ENCODE results near the gene TVP23B. TPM values are rescaled to one million over a fixed set of nuclear protein-coding genes. Genes with fewer than 3 reads are reported as not detected.
A peak's percentile ranks its signal among the peaks of the same experiment; 100 is the strongest.
"Not testable (repeated sequence)": the region's sequence is repeated elsewhere in the genome, so short reads cannot be mapped to it uniquely, and the experiment has no call there.

Gene TVP23B
- total and polyA plus RNA-seq, 2 of the 13 experiments (the other 11 are each of a cell fraction or from before 2014, with no cell fraction given): 45.1 to 66.5 TPM

GRCh38 chr17:18816489-18817371, 35.7 kb downstream of the TVP23B start:
- H3K4me3 ChIP-seq (replicated peaks in 1 of 3; ENCODE audit: insufficient read depth in 1 of 3, low read depth in 2 of 3, low read length in 3 of 3); POLR2A ChIA-PET; BruUV-seq (replicated peaks); H3K4me2 ChIP-seq (ENCODE audit: low read depth, low read length); H3K27ac ChIP-seq (ENCODE audit: extremely low read length, insufficient read depth, low read length); H2AFZ ChIP-seq (ENCODE audit: low read length); H4K20me1 ChIP-seq (ENCODE audit: insufficient read depth, low read length); H3K79me2 ChIP-seq (ENCODE audit: insufficient read depth, low read length); in situ Hi-C loops (cut with HindIII; ENCODE audit: extremely low pct_ligation_motif_present, low pct_unique_long_range_greater_than_20kb); H3K9ac ChIP-seq (ENCODE audit: insufficient read depth, low read depth, low read length); H3K4me1 ChIP-seq (ENCODE audit: insufficient read depth, low read length); H3K27me3 ChIP-seq (ENCODE audit: control insufficient read depth in 1 of 2, insufficient read depth in 2 of 2, low read length in 2 of 2); H3K36me3 ChIP-seq (replicated peaks in 1 of 2; ENCODE audit: control insufficient read depth in 1 of 2, insufficient read depth in 2 of 2, low read length in 2 of 2); H3K9me3 ChIP-seq (ENCODE audit: low read length): not testable (repeated sequence)
- DNase-seq (ENCODE audit: low spot score): peak; percentile 48
- FAIRE-seq: peak; percentile 84
- ATAC-seq: peak; percentile 77
- TF ChIP-seq RAD21 (CRISPR knock-in tag; IDR thresholded peaks at IDR 0.05) (0 out of 2 replicates have a peak, but pooled peaks have one; percentile 27), SMC3 (IDR thresholded peaks at IDR 0.05; ENCODE audit: low read length) (peak; percentile 22; the same call in 1 of the 2 replicates), CTCF (CRISPR knock-in tag; IDR thresholded peaks at IDR 0.05) (peak; percentile 56), STAG1 (CRISPR knock-in tag; IDR thresholded peaks at IDR 0.05) (peak; percentile 87)
- intact Hi-C loops (cut with micrococcal nuclease; ENCODE audit: unreplicated experiment): loop anchor here (10.0 kb wide), 1 partner anchor 138 kb away; the partner anchor contains the start of gene SLC5A10
- CTCF ChIA-PET (ENCODE audit: low intra/inter-chr PET ratio, low total read pairs): interaction anchor here (1.2 kb wide), 1 partner anchor 134 kb away, joined by 5 read pairs; no protein-coding TSS in a partner anchor
- 31% methylated on average over 8 of the region's 9 CpGs for WGBS (ENCODE audit: low lambda C conversion rate)

- FAIRE-seq; H3K9me3 ChIP-seq (ENCODE audit: low read length); BruUV-seq (replicated peaks); ATAC-seq; H4K20me1 ChIP-seq (ENCODE audit: insufficient read depth, low read length); H3K36me3 ChIP-seq (replicated peaks in 1 of 2; ENCODE audit: control insufficient read depth in 1 of 2, insufficient read depth in 2 of 2, low read length in 2 of 2); H3K4me3 ChIP-seq (replicated peaks in 1 of 3; ENCODE audit: insufficient read depth in 1 of 3, low read depth in 2 of 3, low read length in 3 of 3); H3K79me2 ChIP-seq (ENCODE audit: insufficient read depth, low read length); H3K9ac ChIP-seq (ENCODE audit: insufficient read depth, low read depth, low read length); H3K4me2 ChIP-seq (ENCODE audit: low read depth, low read length); H2AFZ ChIP-seq (ENCODE audit: low read length); intact Hi-C loops (cut with micrococcal nuclease; ENCODE audit: unreplicated experiment); POLR2A ChIA-PET; H3K4me1 ChIP-seq (ENCODE audit: insufficient read depth, low read length); H3K27ac ChIP-seq (ENCODE audit: extremely low read length, insufficient read depth, low read length); CTCF ChIA-PET (ENCODE audit: low intra/inter-chr PET ratio, low total read pairs); in situ Hi-C loops (cut with HindIII; ENCODE audit: extremely low pct_ligation_motif_present, low pct_unique_long_range_greater_than_20kb); H3K27me3 ChIP-seq (ENCODE audit: control insufficient read depth in 1 of 2, insufficient read depth in 2 of 2, low read length in 2 of 2); DNase-seq (ENCODE audit: low spot score): not testable (repeated sequence)
- TF ChIP-seq RAD51 (IDR thresholded peaks at IDR 0.05; ENCODE audit: borderline replicate concordance): peak; percentile 51; the same call in 1 of the 2 replicates
- WGBS (ENCODE audit: low lambda C conversion rate): 55% methylated on average over 3 of the region's 3 CpGs
These were observed 40.4 kb downstream of the TVP23B start for GRCh38 chr17:18821430-18821829.

GRCh38 chr17:18827613-18828012, 46.6 kb downstream of the TVP23B start:
- H3K27ac ChIP-seq (ENCODE audit: extremely low read length, insufficient read depth, low read length); BruUV-seq (replicated peaks); POLR2A ChIA-PET; H4K20me1 ChIP-seq (ENCODE audit: insufficient read depth, low read length); H3K9me3 ChIP-seq (ENCODE audit: low read length); CTCF ChIA-PET (ENCODE audit: low intra/inter-chr PET ratio, low total read pairs); ATAC-seq; H3K79me2 ChIP-seq (ENCODE audit: insufficient read depth, low read length); H3K4me1 ChIP-seq (ENCODE audit: insufficient read depth, low read length); intact Hi-C loops (cut with micrococcal nuclease; ENCODE audit: unreplicated experiment); H3K36me3 ChIP-seq (replicated peaks in 1 of 2; ENCODE audit: control insufficient read depth in 1 of 2, insufficient read depth in 2 of 2, low read length in 2 of 2); FAIRE-seq; H2AFZ ChIP-seq (ENCODE audit: low read length); H3K4me3 ChIP-seq (replicated peaks in 1 of 3; ENCODE audit: insufficient read depth in 1 of 3, low read depth in 2 of 3, low read length in 3 of 3); H3K4me2 ChIP-seq (ENCODE audit: low read depth, low read length); H3K27me3 ChIP-seq (ENCODE audit: control insufficient read depth in 1 of 2, insufficient read depth in 2 of 2, low read length in 2 of 2); H3K9ac ChIP-seq (ENCODE audit: insufficient read depth, low read depth, low read length); in situ Hi-C loops (cut with HindIII; ENCODE audit: extremely low pct_ligation_motif_present, low pct_unique_long_range_greater_than_20kb); DNase-seq (ENCODE audit: low spot score): not testable (repeated sequence)
- WGBS (ENCODE audit: low lambda C conversion rate): no CpG with 5 or more reads among the region's 1 CpG
